DMS 273 treated with DMSO at 0.1 percent for 48 hours (cell line): ENCODE data around the gene ABCC6.
"Not testable (repeated sequence)": the region's sequence is repeated elsewhere in the genome, so short reads cannot be mapped to it uniquely, and the experiment has no call there.

Experiments
- DNase-seq: peaks from one replicate; lab custom pipeline; 2025; lab: John Stamatoyannopoulos, UW

ABCC6 gene

GRCh38 chr16:16190546-16190945 is 32.7 kb downstream of the ABCC6 start:
- DNase-seq: no peak

- DNase-seq: no peak
Measured at GRCh38 chr16:16189842-16190241, 33.5 kb downstream of the ABCC6 start.

GRCh38 chr16:16188827-16189226 is 34.5 kb downstream of the ABCC6 start:
- DNase-seq: no peak

- DNase-seq: no peak
Measured at GRCh38 chr16:16186820-16187219, 36.5 kb downstream of the ABCC6 start.

- DNase-seq: no peak
Measured at GRCh38 chr16:16185095-16185494, 38.2 kb downstream of the ABCC6 start.

- no peak for DNase-seq
Measured at GRCh38 chr16:16184594-16184993, 38.7 kb downstream of the ABCC6 start.

- no peak for DNase-seq
Measured at GRCh38 chr16:16183562-16183961, 39.7 kb downstream of the ABCC6 start.

GRCh38 chr16:16182918-16183317 is 40.4 kb downstream of the ABCC6 start:
- DNase-seq: no peak

DNA sequence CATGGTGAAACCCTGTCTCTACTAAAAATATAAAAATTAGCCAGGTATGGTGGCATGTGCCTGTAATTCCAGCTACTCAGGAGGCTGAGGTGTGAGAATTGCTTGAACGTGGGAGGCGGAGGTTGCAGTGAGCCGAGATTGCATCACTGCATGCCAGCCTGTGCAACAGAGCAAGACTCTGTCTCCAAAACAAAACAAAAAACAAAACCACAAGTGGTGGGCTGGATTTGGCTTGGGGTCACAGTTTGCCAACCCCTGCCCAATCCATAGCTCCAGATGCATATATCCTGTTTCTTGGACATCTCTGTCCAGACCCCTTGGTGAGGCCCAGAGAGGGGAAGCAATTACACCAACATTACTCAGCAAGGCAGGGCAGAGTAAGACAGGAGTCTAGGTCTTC is 41.5 kb downstream of the ABCC6 start:
- DNase-seq: not testable (repeated sequence)

GRCh38 chr16:16178455-16179162 is 44.7 kb downstream of the ABCC6 start:
- DNase-seq: no peak

DNA sequence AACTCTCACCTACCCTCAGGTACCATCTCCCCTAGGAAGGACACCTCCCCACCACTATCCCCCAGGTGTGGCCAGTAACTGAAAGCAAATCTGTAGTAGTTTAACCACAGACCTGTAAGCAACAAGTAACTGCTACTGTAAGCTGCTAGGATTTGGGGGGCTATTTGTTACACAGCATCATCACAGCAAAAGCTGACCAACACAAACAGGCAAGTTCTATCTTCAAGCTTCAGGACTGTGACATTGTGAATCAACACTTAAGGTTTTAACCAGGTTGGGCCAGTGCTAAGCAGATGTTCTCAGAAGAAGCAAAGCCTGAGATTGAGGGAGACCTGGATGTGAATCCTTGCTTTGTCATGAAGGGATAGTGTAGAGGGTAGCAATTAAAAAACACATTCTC is 47.0 kb downstream of the ABCC6 start:
- no peak for DNase-seq

DNA sequence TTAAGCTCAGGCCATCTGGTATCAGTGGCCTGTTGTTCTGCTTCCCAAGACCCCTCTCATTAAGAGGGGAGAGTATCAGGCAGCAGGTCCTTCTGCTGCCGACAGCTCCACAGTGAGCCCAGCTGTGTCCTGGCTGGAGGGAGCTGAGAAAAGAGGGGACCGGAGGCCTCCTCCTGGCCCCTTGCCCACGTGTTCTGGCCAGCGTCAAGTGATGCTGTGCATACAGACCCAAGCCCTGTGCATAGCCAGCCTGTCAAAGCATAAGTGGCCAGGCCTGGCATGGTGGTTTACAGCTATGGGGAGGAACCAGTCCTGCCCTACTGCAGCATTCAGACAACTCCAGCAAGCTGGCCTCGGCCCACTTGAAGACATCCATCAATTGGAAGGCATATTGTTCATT is 48.0 kb downstream of the ABCC6 start:
- DNase-seq: no peak

GRCh38 chr16:16172991-16173390 is 50.3 kb downstream of the ABCC6 start:
- DNase-seq: no peak

DNA sequence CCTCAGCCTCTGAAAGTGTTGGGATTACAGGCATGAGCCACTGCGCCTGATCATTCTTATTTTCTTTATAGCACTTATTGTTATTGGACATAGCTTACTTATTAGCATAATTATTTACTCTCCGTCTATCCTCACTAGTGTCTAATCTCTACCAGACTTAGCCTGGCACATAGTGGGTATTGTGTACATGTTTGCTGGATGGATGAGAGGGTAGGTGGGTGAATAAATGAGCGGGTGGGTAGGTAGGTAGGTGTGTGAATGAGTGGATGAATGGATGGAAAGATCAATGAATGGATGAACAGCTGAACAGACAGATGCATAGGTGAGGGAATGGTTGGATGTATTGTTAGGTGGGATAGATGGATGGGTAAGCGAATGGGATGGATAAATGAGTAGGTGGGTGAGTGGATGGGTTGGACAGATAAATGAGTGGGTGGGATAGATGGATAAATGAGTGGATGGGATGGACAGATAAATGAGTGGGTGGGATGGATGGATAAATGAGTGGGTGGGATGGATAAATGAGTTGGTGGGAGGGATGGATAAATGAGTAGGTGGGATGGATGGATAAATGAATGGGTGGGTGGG is 51.9 kb downstream of the ABCC6 start:
- DNase-seq: no peak

GRCh38 chr16:16169615-16170014 is 53.7 kb downstream of the ABCC6 start:
- no peak for DNase-seq

GRCh38 chr16:16168431-16168830 is 54.9 kb downstream of the ABCC6 start:
- DNase-seq: no peak

DNA sequence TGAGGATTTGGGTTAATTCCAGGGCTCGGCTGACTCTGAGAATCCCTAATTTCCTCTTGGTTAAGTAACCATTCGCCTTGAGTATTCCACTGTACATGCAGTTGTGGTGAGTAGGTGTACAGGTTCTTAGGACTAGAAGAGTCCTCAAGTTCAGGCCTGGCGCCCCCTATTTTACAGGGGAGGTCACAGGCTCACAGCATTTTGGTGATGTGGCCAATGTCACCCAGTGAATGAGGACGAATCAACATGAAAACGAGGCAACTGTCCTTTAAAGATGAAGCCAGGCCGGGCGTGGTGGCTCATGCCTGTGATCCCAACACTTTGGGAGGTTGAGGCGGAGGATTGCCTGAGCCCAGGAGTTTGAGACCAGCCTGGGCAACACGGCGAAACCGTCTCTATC is 55.4 kb downstream of the ABCC6 start:
- no peak for DNase-seq

- DNase-seq: no peak
Measured at GRCh38 chr16:16166949-16167348, 56.3 kb downstream of the ABCC6 start.

DNA sequence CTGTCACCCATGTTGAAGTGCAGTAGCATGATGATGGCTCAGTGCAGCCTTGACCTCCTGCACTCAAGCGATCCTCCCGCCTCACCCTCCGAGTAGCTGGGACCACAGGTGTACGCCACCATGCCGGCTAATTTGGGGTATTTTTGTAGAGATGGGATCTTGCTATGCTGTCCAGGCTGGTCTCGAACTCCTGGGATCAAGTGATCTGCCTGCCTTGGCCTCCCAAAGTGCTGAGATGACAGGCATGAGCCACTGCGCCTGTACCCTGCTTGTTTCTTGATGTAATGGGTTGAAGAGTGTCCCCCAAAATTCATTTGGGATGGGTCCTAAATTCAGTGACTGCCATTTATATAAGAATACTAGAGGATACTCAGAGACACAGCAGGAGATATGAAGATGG is 57.2 kb downstream of the ABCC6 start:
- DNase-seq: no peak

DNA sequence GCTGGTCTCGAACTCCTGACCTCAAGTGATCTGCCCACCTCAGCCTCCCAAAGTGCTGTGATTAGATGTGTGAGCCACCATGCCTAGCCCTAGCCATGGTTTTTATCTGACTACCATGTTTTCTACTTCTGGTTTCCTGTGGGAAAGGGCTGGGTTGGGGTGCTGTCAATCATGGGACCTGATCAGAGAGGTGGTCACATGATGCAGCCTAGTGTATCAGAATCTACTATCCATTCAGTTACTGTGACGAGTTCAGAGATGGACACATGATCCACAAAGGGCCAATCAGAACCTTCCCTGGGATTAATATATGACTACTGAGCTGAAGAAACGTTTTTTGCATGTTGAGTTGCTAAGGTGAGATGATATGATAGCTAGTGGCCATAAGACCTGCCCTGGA is 59.1 kb downstream of the ABCC6 start:
- DNase-seq: no peak

DNA sequence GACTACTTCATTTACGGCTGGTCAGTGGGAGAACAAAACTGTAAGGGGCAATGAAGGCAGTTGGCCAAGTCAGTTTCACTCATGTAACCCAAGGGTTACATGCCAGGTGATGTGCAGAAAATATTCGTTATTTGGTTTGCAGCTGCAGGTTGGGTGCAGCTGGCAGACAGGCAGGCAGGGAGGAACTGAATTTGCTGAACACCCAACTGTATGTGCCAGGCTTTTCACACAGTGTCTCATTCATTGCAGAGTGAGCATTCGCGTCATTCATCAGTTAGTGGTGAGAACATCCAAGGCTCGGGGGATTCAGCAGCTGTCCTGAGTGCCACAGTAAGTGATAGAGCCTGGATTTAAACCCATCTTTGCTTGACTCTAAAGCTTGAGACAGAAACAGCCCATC is 59.7 kb downstream of the ABCC6 start:
- DNase-seq: no peak

DNA sequence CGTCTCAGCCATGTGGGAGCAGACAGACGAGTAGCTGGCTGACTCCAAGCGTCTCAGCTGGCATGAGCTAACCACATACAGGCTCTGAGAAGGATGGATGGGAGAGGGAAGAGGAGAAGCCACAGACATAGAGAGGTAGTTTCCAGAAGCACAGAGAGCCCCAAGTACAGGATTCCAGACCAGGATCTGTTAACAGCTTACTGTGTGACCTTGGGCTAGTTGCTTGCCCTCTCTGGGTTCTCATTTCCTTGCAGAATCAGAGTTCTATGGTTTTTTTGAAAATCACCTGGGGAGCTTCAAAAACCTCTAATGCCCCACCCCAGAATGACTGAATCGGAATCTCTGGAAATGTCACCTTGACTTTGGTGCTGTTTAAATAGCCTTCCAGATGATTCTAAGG is 60.2 kb downstream of the ABCC6 start:
- DNase-seq: no peak

DNA sequence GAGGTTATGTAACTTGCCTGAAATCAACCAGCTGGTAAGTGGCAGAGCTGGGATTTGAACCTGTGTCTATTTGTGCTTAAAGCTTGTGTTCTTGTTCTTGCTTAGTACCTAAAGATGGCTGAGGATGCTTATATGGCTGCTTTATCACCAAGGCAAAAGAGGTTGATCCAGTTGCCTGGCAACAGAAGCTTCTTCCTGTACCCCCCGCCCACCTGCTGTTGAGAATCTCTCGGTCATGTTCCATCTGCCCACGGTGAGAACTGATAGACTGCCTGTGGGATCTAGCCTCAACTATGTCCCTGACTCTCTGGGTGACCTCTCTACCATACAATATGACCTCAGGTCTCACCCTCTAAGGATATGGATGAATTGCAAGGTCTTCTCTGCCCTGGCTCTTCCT is 60.7 kb downstream of the ABCC6 start:
- DNase-seq: no peak

DNA sequence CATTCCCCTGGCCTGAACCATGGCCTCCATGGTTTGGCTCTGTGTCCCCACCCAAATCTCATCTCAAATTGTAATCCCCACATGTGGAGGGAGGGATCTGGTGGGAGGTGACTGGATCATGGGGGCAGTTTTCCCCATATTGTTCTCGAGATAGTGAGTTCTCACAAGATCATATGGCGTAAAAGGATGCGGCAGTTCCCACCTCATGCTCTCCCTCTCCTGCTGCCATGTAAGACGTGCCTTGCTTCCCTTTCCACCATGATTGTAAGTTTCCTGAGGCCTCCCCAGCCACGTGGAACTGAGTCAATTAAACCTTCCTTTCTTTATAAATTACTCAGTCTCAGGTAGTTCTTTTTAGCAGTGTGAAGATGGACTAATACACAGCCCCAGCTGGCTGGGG is 61.5 kb downstream of the ABCC6 start:
- DNase-seq: not testable (repeated sequence)
